ENCODE data around the gene PANX3.
A peak's percentile ranks its signal among the peaks of the same experiment; 100 is the strongest.
"Not testable (repeated sequence)": the region's sequence is repeated elsewhere in the genome, so short reads cannot be mapped to it uniquely, and the experiment has no call there.

Gene PANX3

DNA sequence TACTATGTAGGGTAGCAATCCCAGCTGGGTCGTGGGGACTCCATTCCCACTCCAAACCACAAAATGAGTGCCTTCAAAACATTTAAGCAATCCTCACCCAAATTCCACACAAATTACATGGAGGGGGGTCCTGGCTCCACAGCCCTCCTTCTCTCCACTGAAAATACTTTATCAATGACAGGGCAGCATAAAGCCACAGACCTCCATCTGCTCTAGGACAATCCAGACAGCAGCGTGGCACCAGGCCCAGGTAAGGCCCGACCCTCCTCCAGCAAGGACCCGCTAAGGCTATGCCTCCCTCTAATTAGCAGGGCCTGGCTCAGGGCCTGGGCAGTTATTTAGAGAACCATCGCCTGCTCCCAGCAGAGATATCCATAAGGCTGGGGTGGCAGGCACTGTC is at the start of gene PANX3:
PANX3 (plus strand) TSS at position 365 of the 400 bp plus-strand sequence. CDS start 129 bp downstream, outside the sequence.
- no peak for DNase-seq

GRCh38 chr11:124569697-124570096 is 41.5 kb upstream of the PANX3 start, which contains the start of gene OR8A1:
Gene OR8A1 (plus strand): TSS chr11:124569997. CDS start chr11:124570120, 123 bp downstream.
- no peak for DNase-seq

DNA sequence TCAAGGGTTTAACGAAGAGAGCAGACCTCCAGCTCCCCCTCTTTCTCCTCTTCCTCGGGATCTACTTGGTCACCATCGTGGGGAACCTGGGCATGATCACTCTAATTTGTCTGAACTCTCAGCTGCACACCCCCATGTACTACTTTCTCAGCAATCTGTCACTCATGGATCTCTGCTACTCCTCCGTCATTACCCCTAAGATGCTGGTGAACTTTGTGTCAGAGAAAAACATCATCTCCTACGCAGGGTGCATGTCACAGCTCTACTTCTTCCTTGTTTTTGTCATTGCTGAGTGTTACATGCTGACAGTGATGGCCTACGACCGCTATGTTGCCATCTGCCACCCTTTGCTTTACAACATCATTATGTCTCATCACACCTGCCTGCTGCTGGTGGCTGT is 41.1 kb upstream of the PANX3 start:
- no peak for DNase-seq

- DNase-seq: no peak
Measured at GRCh38 chr11:124577716-124578427, 33.4 kb upstream of the PANX3 start.

DNA sequence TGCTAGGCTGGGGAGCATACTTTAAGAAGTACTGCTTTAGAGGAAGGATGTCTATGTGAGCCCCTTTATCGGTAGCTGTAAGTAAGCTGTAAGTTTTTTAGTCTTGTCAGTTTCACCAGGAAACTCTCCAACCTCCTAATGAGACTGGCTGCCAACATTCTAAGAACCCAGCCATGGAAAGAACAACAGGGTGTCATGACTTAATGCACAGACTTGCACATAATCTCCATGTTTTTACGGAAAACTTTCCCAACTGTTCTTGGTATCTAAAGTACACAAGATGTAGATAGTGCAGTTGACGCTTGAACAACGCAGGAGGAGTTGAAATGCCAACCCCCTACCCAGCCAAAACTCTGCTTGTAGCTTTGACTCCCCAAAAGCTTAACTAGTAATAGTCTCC is 32.5 kb upstream of the PANX3 start:
- DNase-seq: no peak

- no peak for DNase-seq
Measured at GRCh38 chr11:124581817-124582216, 29.4 kb upstream of the PANX3 start.

DNA sequence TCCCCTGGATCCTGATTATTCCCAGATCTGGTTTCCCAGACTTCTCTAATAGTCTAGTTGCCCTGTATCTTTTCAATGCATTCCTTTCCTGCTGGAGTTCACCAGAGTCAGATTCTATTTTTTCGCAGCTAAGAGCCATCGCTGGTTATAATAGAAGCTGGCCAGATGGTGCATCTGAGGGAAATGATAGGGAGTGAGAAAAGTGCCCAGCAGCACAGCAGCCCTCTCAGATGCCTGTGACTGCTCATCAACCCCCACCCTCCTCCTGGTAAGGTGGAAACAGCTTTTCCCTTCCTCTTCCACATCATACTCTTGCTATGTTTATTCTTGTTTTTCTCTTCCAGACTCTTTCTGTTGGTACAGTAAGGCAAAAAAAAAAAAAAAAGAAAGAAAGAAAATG is 28.7 kb upstream of the PANX3 start:
- DNase-seq: no peak

DNA sequence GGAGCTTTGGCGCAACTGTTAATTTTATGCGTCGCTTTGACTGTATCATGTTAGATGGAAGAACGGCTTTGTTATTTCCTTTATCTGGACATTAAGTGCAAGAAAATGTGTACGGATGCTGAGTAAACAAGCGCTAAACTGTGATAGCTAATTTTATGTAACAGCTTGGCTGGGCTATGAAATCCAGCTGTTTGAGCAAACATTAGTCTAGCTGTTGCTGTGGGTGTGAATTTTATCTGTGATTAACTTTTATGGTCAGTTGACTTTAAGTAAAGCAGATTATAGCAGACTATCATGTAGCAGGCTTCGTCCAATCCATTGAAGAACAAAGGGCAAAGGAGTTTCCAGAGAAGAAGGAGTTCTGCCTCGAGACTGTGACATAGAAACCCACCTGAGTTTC is 27.4 kb upstream of the PANX3 start:
- no peak for DNase-seq

- no peak for DNase-seq
Measured at GRCh38 chr11:124584681-124585372, 26.4 kb upstream of the PANX3 start.

GRCh38 chr11:124586238-124586860 is 24.9 kb upstream of the PANX3 start:
- peak; percentile 28 to 81 for DNase-seq

DNA sequence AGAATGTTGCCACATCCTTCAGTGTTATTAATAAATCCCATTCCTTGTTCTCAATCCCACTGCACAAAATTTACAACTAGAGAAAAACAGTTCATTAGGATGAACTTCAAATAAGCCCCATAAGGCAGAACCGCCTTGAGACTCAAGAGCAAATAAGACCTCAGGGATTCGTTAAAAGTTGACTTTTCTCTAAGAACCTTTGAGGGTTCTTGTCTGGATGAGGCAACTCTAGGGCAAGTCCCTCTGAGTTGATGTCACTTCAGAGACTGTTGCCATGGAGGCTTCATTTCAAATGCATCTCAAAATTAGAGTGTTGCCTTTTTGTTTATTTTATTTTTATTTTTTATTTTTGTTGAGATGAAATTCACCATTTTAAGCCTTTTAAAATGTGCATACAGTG is 19.8 kb upstream of the PANX3 start:
- no peak for DNase-seq

- DNase-seq: no peak
Measured at GRCh38 chr11:124592627-124593026, 18.6 kb upstream of the PANX3 start.

DNA sequence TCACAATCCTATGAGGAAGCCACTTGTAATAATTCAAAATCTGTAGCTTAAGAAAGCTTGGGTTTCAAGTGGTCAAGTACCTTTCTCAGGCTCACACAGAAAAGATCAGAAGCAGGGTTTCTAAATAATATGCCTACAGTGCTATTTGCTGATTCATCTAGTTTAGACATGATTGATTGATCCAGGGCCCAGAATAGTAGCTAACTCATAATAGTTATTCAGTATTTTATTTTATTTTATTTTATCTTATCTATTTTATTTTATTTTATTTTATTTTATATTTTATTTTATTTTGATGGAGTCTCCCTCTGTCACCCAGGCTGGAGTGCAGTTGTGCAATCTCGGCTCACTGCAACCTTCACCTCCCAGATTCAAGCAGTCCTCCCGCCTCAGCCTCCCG is 15.9 kb upstream of the PANX3 start:
- no peak for DNase-seq

- peak in 1 of 2 donors; percentile 40 for DNase-seq
Measured at GRCh38 chr11:124597626-124598025, 13.6 kb upstream of the PANX3 start.

GRCh38 chr11:124600621-124601320 is 10.5 kb upstream of the PANX3 start:
- DNase-seq: no peak

GRCh38 chr11:124602193-124602592 is 9.0 kb upstream of the PANX3 start:
- no peak for DNase-seq

DNA sequence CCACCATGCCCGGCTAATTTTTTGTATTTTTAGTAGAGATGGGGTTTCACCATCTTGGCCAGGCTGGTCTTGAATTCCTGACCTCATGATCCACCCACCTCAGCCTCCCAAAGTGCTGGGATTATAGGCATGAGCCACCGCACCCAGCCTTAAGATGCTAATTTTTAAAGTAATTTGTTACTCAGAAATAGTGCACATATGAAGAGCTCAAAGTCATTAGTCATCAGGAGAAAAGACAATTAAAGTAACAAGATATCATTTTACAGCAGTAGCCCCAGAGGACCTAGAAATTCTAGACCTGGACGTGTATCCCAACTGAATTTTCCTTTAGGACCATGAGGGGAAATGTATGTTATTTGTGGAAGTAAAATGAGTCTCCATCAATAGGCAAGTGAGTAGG is 8.5 kb upstream of the PANX3 start:
- not testable (repeated sequence) for DNase-seq

- DNase-seq: peak; percentile 85 to 94
Measured at GRCh38 chr11:124605719-124606118, 5.5 kb upstream of the PANX3 start.

DNA sequence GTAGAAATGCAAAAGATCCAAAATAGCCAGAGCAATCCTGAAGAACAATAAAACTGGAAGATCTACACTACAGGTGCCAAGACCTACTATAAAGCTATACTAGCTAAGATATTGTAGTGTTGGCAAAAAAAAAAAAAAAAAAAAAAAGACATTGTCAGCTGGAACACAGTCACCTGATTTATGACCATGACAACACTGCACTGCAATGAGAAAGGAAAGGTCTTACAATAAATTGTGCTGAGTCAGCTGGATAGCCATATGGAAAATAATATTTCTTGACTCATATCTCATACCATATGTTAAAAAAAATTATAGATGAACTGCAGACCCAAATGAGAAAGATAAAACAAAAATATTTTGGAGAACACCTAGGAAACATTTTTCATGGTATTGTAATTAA is 3.1 kb upstream of the PANX3 start:
- peak in 1 of 2 donors; percentile 21 for DNase-seq

DNA sequence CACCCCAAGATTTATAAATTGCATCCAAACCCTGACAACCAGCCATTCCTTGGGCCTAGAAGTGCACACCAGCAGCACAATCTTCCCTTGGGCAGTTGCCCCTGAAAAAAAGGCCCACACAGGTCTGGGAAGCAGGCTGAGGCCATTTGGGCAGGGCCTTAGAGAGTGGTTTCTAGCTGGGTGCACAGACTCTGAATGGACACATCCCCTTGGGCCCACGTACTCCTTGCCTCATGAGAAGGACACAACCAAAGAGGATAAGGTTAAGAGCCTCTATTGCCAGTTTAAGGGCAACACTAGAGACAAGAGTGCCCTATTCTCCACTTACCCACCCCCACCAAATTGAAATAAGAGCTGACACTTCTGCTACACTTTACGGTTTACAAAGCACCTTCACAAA is 933 bp upstream of the PANX3 start:
- no peak for DNase-seq

GRCh38 chr11:124612045-124612444 is 817 bp downstream of the PANX3 start:
- DNase-seq: no peak

DNA sequence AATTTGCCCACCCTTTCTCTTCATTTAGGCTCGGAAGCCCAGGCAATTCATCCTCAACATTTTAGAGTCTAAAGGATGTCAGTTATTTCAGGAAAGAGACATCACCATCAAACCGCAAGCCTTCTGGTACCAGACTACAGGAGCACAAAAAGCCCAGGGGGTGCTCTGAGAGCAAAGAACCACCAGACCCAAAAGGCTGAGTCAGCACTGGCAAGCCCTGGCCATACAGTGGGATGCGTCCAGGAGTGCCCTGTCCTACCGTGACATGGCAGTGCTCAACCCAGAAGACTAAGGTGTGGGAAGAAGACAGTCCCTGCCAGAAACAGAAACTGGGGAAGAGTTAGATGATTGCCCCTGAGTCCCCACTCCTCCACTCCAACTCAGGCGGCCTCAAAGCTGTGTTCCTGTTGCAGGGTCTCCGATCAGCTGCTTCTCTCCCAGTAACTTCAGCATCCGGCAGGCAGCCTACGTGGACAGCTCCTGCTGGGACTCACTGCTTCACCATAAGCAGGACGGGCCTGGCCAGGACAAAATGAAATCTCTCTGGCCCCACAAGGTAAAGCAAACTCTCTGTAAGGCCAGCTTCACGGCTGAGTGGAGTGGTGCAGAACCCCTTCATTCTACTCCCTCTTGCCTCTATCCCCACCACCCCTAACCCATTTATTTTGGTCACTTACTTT is 1.5 kb downstream of the PANX3 start:
- DNase-seq: no peak

DNA sequence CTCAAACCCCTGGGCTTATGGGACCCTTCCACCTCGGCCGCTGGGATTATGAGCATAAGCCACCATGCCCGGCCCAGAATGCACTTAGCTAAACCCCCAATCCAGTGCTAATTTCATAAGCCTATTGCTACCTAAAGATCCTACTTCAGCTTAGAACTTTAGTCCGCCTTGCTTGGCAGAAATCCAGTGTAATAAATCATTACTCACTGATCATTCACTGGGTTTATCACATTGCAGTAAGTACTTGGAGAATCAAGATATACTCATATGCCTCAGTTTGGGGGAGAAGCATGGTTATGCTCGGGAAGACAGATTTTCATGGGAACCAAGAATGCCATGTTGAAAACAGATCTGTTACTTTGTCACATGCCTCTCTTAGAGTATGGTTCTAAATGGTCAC is 7.6 kb downstream of the PANX3 start:
- no peak for DNase-seq
